DOHH2 (cell line): Measurements from ENCODE around the gene CYP46A1.

Experiments used
- H3F3A ChIP-seq: fragments of 200-600 bp; sonication (generic), shearing (Covaris generic); 2 replicates; pipeline ENCODE4 v1.6.0; 2016; ENCODE audit warnings: antibody characterized with exemption, mild to moderate bottlenecking; ENCODE audit not compliant: control insufficient read depth, insufficient read depth
- H3K27ac ChIP-seq: fragments of 200-600 bp; sonication (generic); 2 replicates; pipeline ENCODE4 v1.5.1; 2014; ENCODE audit warnings: low read depth, mild to moderate bottlenecking, low read length, moderate library complexity
- H3K27me3 ChIP-seq: fragments of 200-600 bp; sonication (generic); 2 replicates; pipeline ENCODE4 v1.6.1; 2014; ENCODE audit warnings: mild to moderate bottlenecking, low read length, mixed read lengths; ENCODE audit not compliant: control insufficient read depth
- H3K36me3 ChIP-seq: fragments of 200-600 bp; sonication (generic); 2 replicates; pipeline ENCODE4 v1.6.1; 2014; ENCODE audit warnings: mild to moderate bottlenecking, low read length, moderate library complexity, mixed read lengths; ENCODE audit not compliant: control insufficient read depth
- H3K4me1 ChIP-seq: fragments of 200-600 bp; sonication (generic); 2 replicates; pipeline ENCODE4 v1.6.1; 2014; ENCODE audit warnings: mild to moderate bottlenecking, low read length, mixed read lengths; ENCODE audit not compliant: control insufficient read depth
- H3K4me2 ChIP-seq: fragments of 200-600 bp; sonication (generic); 2 replicates; pipeline ENCODE4 v1.6.0; 2014; ENCODE audit warnings: mild to moderate bottlenecking, low read length, moderate library complexity
- H3K4me3 ChIP-seq: fragments of 200-600 bp; sonication (generic); 2 replicates; pipeline ENCODE4 v1.5.1; 2014; ENCODE audit warnings: mild to moderate bottlenecking, low read length, mixed read lengths
- H3K79me2 ChIP-seq: fragments of 200-600 bp; sonication (generic); 2 replicates; pipeline ENCODE4 v1.6.1; 2014; ENCODE audit warnings: mild to moderate bottlenecking, low read length, mixed read lengths; ENCODE audit not compliant: control insufficient read depth
- H3K9me2 ChIP-seq: fragments of 200-600 bp; sonication (generic); replicated peaks from 2 replicates; pipeline ENCODE4 v1.6.1; 2014; ENCODE audit warnings: mild to moderate bottlenecking, low read length, mixed read lengths; ENCODE audit not compliant: control insufficient read depth
- H3K9me3 ChIP-seq: fragments of 200-600 bp; sonication (generic); 2 replicates; pipeline ENCODE4 v1.6.1; 2014; ENCODE audit warnings: antibody characterized with exemption, low read length, mixed read lengths; ENCODE audit not compliant: control insufficient read depth, insufficient read depth
- H4K20me1 ChIP-seq: fragments of 200-600 bp; sonication (generic); 2 replicates; pipeline ENCODE4 v1.6.0; 2014; ENCODE audit warnings: low read depth, mild to moderate bottlenecking, antibody characterized with exemption, low read length, moderate library complexity; ENCODE audit not compliant: control insufficient read depth, insufficient read depth
- CTCF ChIP-seq: fragments of 200-600 bp; sonication (generic); IDR thresholded peaks from one replicate; pipeline ENCODE4 v1.5.1; 2014; ENCODE audit warnings: antibody characterized with exemption, mild to moderate bottlenecking, low read depth, low read length; ENCODE audit not compliant: poor library complexity, severe bottlenecking
- EZH2phosphoT487 ChIP-seq: fragments of 200-600 bp; sonication (generic); IDR thresholded peaks from 2 replicates; pipeline ENCODE4 v1.6.1; 2017; ENCODE audit warnings: borderline replicate concordance, mild to moderate bottlenecking, antibody characterized with exemption, low read length, moderate library complexity, mixed read lengths

Gene CYP46A1

DNA sequence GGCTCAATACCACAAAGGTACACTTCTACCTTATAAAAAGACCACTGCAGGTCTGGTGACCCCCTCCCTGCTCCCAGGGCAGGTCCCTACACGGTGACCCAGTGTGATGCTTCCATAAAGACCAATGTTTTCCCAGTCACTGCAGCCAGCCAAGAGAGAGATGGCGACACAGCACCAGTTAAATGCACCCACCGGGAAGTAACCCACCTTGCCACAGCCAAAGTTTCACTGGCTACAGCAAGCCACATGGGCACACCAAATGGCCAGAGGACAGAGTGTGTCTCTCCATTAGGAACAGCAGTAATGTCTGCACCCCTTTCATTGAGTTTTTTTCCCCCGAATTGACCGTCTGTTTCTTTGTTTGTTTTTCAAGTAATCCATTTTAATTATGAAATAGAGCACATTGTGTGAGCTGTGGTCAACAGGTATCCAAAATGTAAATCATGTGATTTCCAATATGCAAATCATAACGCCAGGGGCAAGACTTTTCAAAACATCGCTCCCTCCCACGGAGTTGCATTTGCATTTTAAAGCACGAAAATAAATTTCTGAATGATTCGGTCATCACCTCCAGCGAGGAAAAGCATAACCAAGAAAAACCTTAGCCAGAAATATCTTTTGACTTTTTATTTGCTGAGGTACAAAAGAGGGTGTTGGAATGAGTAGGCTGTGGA is 60.2 kb downstream of the CYP46A1 start:
- H3K27ac ChIP-seq, result no peak overlapping the region
- H3K36me3 ChIP-seq, result no peaks in the 10 kb centered on the region
- H3K4me3 ChIP-seq, result no peak overlapping the region
- H3F3A ChIP-seq, result no peaks in the 10 kb centered on the region
- H3K4me2 ChIP-seq, result no peak overlapping the region
- peaks cover 6% of the 10 kb centered on the region for H3K4me1 ChIP-seq
- H3K79me2 ChIP-seq, result no peaks in the 10 kb centered on the region
- no peaks in the 10 kb centered on the region for H4K20me1 ChIP-seq
- no peaks in the 10 kb centered on the region for H3K9me2 ChIP-seq
- H3K27me3 ChIP-seq, result peaks cover 21% of the 10 kb centered on the region
- TF ChIP-seq CTCF (no peak), EZH2phosphoT487 (no peak)
- no peaks in the 10 kb centered on the region for H3K9me3 ChIP-seq

GRCh38 chr14:99744873-99745224 is 60.8 kb downstream of the CYP46A1 start:
- H3K79me2 ChIP-seq, result no peaks in the 10 kb centered on the region
- H3K9me2 ChIP-seq, result no peaks in the 10 kb centered on the region
- no peaks in the 10 kb centered on the region for H3K36me3 ChIP-seq
- H3K4me3 ChIP-seq, result no peak overlapping the region
- H4K20me1 ChIP-seq, result no peaks in the 10 kb centered on the region
- H3K27ac ChIP-seq, result no peak overlapping the region
- TF ChIP-seq CTCF (no peak), EZH2phosphoT487 (no peak)
- H3K9me3 ChIP-seq, result no peaks in the 10 kb centered on the region
- no peaks in the 10 kb centered on the region for H3F3A ChIP-seq
- peaks cover 6% of the 10 kb centered on the region for H3K4me1 ChIP-seq
- peaks cover 21% of the 10 kb centered on the region for H3K27me3 ChIP-seq
- no peak overlapping the region for H3K4me2 ChIP-seq

GRCh38 chr14:99745307-99745951 is 61.3 kb downstream of the CYP46A1 start:
- H3K27ac ChIP-seq, result no peak overlapping the region
- H3F3A ChIP-seq, result no peaks in the 10 kb centered on the region
- H3K27me3 ChIP-seq, result peaks cover 21% of the 10 kb centered on the region
- TF ChIP-seq EZH2phosphoT487 (no peak), CTCF (no peak)
- no peaks in the 10 kb centered on the region for H3K9me3 ChIP-seq
- no peak overlapping the region for H3K4me3 ChIP-seq
- no peaks in the 10 kb centered on the region for H3K79me2 ChIP-seq
- H3K4me2 ChIP-seq, result no peak overlapping the region
- no peaks in the 10 kb centered on the region for H3K36me3 ChIP-seq
- H4K20me1 ChIP-seq, result no peaks in the 10 kb centered on the region
- H3K4me1 ChIP-seq, result peaks cover 6% of the 10 kb centered on the region
- no peaks in the 10 kb centered on the region for H3K9me2 ChIP-seq
